KMS-11 (cell line): ENCODE measurements around the gene L1TD1.

Experiments
- H2AFZ ChIP-seq: fragments of 200-600 bp; sonication (generic); 2 replicates; pipeline ENCODE4 v1.6.1; 2016; ENCODE audit warnings: antibody characterized with exemption, mixed run types, low read depth
- H3K27ac ChIP-seq: fragments of 200-600 bp; sonication (generic); 2 replicates; pipeline ENCODE4 v1.6.1; 2016; ENCODE audit warnings: mild to moderate bottlenecking, mixed run types
- H3K27me3 ChIP-seq: fragments of 200-600 bp; sonication (generic); 2 replicates; pipeline ENCODE4 v1.6.1; 2017; ENCODE audit warnings: mild to moderate bottlenecking, low read depth, mixed run types, moderate library complexity; ENCODE audit not compliant: insufficient read depth
- H3K36me3 ChIP-seq: fragments of 200-600 bp; sonication (generic); 2 replicates; pipeline ENCODE4 v1.6.1; 2017; ENCODE audit warnings: mild to moderate bottlenecking, mixed run types; ENCODE audit not compliant: insufficient read depth
- H3K4me1 ChIP-seq: fragments of 200-600 bp; sonication (generic); 2 replicates; pipeline ENCODE4 v1.6.1; 2016; ENCODE audit warnings: mild to moderate bottlenecking, low read depth, mixed run types; ENCODE audit not compliant: poor library complexity, severe bottlenecking
- H3K4me2 ChIP-seq: fragments of 200-600 bp; sonication (generic); 2 replicates; pipeline ENCODE4 v1.7.0; 2016; ENCODE audit warnings: mild to moderate bottlenecking, mixed run types
- H3K4me3 ChIP-seq: fragments of 200-600 bp; sonication (generic); IDR thresholded peaks from 2 replicates; pipeline ENCODE4 v1.6.1; 2017; ENCODE audit warnings: low read depth, low read length, mixed read lengths; ENCODE audit not compliant: insufficient read depth
- H3K79me2 ChIP-seq: fragments of 200-600 bp; sonication (generic); 2 replicates; pipeline ENCODE4 v1.6.1; 2016; ENCODE audit warnings: low read depth, mixed run types; ENCODE audit not compliant: insufficient read depth
- H3K9ac ChIP-seq: fragments of 200-600 bp; sonication (generic); 2 replicates; pipeline ENCODE4 v1.6.1; 2016; ENCODE audit warnings: mild to moderate bottlenecking, mixed run types
- H4K20me1 ChIP-seq: fragments of 200-600 bp; sonication (generic); 2 replicates; pipeline ENCODE4 v1.6.1; 2016; ENCODE audit warnings: mild to moderate bottlenecking, mixed run types; ENCODE audit not compliant: insufficient read depth
- TF ChIP-seq, protein P1 (sequence below): fragments of 200-600 bp; sonication (generic); conservative IDR thresholded peaks from 2 replicates; pipeline ENCODE4 v1.6.1; 2017; ENCODE audit warnings: low read depth, mild to moderate bottlenecking, antibody characterized with exemption, low read length, moderate library complexity, mixed read lengths

L1TD1 gene

DNA sequence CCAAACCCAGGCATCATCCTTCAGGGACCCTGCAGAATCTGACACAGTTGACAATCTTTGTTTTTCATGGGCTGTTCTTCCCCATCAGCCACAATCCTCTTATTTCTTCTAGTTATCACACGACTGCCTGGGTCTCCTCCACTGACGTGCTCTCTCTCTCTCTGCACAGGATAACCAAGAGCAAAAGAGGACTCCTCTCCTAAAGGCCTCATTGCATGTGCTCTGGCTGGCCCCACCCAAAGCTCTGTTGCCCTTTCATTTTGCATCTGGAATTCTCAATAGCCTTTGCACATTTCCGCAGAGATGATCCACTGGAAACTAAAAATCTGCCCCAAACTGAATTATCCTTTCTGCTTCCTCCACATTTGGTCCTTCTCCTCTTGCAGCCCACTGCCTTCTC is 66.0 kb downstream of the L1TD1 start:
- no peak overlapping the region for H3K4me2 ChIP-seq
- H3K9ac ChIP-seq, result no peak overlapping the region
- no peak overlapping the region for H3K27ac ChIP-seq
- no peak overlapping the region for H3K4me3 ChIP-seq
- TF ChIP-seq, protein P1, sequence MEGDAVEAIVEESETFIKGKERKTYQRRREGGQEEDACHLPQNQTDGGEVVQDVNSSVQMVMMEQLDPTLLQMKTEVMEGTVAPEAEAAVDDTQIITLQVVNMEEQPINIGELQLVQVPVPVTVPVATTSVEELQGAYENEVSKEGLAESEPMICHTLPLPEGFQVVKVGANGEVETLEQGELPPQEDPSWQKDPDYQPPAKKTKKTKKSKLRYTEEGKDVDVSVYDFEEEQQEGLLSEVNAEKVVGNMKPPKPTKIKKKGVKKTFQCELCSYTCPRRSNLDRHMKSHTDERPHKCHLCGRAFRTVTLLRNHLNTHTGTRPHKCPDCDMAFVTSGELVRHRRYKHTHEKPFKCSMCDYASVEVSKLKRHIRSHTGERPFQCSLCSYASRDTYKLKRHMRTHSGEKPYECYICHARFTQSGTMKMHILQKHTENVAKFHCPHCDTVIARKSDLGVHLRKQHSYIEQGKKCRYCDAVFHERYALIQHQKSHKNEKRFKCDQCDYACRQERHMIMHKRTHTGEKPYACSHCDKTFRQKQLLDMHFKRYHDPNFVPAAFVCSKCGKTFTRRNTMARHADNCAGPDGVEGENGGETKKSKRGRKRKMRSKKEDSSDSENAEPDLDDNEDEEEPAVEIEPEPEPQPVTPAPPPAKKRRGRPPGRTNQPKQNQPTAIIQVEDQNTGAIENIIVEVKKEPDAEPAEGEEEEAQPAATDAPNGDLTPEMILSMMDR, result no peak
- no peaks in the 10 kb centered on the region for H3K4me1 ChIP-seq
- no peaks in the 10 kb centered on the region for H3K36me3 ChIP-seq
- no peaks in the 10 kb centered on the region for H3K79me2 ChIP-seq
- no peaks in the 10 kb centered on the region for H3K27me3 ChIP-seq
- no peaks in the 10 kb centered on the region for H4K20me1 ChIP-seq
- no peak overlapping the region for H2AFZ ChIP-seq
